ENCODE data around the gene DCAF17. TPM values are rescaled to one million over a fixed set of nuclear protein-coding genes. Genes with fewer than 3 reads are reported as not detected.
"Not testable (repeated sequence)": the region's sequence is repeated elsewhere in the genome, so short reads cannot be mapped to it uniquely, and the experiment has no call there.

DCAF17 gene
- total RNA-seq, 1 donor from 2014 or later, result 6.5 TPM

DNA sequence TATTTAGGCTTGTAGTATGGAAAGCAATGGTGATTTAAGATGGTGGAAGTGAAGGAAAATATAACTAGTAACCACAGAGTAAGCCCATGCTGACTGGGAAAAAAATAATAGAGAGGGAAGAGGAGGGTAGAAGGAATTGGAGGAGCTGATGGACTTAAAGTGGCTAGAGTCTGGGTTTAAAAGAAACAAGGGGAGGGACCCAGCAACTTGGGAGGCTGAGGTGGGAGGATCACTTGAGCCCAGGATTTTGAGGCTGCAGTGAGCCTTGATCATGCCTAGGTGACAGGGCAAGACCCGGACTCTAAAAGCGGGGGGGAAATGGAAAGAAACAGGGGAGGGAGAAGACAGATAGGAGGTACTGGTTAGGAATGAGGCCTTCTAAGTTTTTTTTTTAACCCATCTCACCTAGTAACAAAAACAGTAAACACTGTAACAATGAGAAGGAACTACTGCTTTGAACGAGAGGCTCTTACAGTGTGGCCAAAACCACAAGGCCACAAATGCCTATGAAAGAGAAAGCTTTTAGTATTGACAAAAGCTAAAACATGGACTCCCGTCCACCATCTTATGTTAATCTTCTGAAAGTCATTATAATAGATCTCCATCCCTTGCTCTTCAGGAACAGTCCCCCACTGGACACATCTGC, 26.9 kb upstream of the DCAF17 start:
- ATAC-seq (ENCODE audit: poor library complexity) (no peak), DNase-seq (no peak)
- intact Hi-C loops (cut with DNase I), result no loop called here

DNA sequence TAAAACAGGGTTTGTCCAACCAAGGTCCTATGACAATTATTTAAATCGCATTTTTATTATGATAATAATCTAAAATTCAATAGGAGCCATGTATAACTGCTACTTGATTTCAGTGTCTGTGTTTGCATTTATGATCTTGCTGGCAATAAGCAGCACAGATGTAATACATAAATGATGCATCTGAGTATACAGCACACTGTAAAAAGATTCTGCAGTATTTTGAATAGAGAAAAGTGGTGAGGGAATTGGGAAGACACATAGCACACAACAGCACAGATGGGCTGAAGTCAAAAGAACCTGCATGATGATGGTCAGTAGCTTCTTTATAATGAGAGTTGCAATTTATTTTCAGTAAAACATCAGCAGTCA, 26.4 kb upstream of the DCAF17 start:
- DNase-seq (no peak), ATAC-seq (ENCODE audit: poor library complexity) (no peak)
- intact Hi-C loops (cut with DNase I), result no loop called here

DNA sequence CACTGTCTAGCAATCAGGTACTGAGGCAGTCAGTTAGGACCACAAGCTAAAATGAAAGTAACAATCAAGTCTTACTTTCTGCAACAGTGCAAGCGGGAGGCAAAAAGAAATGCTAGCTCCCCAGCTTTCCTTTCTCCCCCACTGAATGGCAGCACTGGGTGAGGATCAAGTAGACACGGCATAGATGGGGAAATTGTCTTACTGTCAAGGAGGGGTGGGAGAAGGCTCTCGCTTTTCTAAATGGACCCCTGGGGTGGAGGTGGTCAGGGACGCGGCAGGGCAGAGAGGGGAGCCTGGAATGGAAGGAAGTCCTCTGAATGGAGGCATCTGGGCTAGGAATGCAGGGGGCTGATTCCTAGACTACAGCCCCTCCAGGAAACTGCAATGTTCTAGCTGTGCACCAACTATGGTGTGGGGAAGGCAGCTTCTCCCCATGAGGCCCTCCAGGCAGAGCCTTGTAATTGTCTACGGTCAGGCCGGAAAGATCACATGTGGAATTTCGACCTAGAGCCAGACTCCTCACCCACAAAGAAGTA, 24.5 kb upstream of the DCAF17 start:
- intact Hi-C loops (cut with DNase I), result no loop called here
- DNase-seq, result no peak
- no peak for ATAC-seq (ENCODE audit: poor library complexity)

DNA sequence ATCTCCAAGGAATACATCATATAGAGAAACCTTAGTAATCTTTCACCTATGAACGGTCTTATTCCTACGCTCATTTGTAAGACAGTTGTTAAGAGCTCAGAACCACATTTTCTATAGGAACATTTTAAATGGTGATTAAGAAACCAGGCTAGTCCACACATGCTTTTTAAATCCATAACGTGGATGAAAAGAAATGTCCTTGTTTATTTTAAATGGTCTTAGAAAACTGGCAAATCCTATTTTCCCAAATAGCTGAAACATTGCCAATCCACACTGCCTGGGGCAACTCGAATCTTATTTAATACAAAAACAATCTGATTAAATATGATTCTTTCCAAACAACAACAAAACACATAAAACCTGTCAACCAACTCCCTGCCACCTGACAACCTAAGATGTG, 23.9 kb upstream of the DCAF17 start:
- DNase-seq (no peak), ATAC-seq (ENCODE audit: poor library complexity) (no peak)
- intact Hi-C loops (cut with DNase I), result no loop called here

DNA sequence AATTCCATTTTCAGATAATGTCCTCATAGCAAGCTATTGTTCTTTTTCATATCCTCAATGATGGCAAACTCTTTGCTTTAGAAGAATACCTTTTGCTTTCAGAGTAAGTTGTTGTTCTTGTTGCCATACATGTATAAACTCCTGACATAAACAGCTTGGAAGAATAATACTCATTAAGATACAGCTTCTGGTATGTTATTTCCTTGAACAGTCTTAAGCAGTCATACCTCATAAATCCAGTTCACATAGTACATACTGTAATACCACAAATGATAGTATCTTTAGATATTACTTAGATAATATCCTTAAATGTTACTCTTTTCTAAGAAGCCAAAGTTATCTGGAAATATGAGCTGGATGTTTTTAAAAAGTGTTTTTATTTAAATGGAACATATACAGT, 23.4 kb upstream of the DCAF17 start:
- intact Hi-C loops (cut with DNase I), result no loop called here
- ATAC-seq (ENCODE audit: poor library complexity) (no peak), DNase-seq (no peak)

DNA sequence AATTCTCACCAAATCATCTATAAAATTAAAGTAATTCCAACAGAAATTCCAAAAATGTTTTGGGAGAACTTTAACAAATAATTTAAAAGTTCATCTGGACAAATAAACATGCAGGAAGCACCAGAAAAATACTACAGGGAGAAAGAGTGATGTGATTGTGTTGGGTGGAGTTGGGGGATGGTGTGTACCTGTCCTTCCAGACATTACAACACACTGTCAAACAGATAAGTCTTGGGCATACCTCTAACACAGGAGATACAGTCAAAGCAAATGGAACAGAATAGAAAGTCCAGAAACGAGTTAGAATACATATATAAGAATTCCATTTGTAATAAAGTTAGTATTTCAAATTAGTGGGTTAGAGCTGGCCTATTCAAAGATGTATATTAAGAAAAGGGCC, 22.8 kb upstream of the DCAF17 start:
- intact Hi-C loops (cut with DNase I), result no loop called here
- DNase-seq, result no peak
- no peak for ATAC-seq (ENCODE audit: poor library complexity)

GRCh38 chr2:171411791-171412483, 22.1 kb upstream of the DCAF17 start:
- ATAC-seq (ENCODE audit: poor library complexity) (no peak), DNase-seq (no peak)
- intact Hi-C loops (cut with DNase I), result no loop called here

- no peak for DNase-seq
- intact Hi-C loops (cut with DNase I), result no loop called here
- no peak for ATAC-seq (ENCODE audit: poor library complexity)
Measured at GRCh38 chr2:171412571-171413175, 21.4 kb upstream of the DCAF17 start.

DNA sequence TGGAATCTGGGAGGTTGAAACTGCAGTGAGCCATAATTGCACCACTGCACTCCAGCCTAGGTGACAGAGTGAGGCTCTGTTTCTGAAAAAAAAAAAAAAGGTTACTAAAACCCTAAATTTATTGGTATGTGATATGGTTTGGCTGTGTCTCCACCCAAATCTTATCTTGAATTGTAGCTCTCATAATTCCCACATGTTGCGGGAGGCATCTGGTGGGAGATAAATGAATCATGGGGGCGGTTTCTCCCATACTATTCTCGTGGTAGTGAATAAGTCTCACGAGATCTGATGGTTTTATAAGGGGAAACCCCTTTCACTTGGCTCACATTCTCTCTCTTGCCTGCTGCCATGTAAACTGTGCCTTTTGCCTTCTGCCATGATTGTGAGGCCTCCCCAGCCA, 19.4 kb upstream of the DCAF17 start:
- not testable (repeated sequence) for ATAC-seq (ENCODE audit: poor library complexity); DNase-seq
- intact Hi-C loops (cut with DNase I), result loop anchor here (5.0 kb wide), 1 partner anchor 442 kb away; no protein-coding TSS in a partner anchor

DNA sequence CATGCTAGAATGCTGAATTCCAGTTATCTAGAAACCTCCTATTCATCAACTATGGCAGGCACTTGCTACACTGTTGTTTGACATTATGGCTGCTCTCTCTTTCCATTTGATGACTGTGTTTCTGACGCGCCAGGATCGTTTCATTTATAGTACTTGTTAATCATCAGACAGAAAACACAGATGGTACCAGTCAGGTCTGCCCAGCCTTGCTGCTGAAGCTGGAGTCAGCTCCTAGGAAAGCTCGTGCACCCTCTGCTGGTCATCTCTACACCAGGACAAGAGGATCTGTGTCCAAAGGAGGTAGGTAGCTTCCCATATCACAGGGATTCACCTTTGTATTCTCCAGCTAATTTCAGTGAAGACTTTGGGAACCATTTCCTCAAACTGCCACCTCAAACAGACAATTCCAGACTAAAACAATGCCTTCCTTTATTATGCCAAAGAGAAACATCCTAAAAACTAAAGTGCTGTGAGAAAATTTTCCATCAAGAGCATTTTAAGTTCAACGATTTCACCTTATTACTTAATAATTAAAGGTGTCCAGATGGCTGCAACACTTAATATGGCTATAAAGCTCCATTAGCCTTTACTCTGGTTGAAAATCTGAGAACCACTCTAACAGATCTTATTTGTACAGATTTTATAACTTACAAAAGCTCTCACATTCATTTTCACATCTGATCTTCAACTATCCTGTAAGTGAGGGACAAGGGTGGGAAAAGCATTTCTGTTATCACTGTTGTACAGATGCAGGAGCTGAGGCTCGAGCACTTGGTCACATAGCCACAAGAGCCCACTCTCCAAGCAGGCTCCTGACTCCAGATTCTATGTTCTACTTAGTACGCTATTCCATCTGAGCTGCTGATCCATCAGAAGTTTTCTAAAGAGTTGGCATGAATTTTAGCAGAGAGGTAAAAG, 17.8 kb upstream of the DCAF17 start:
- DNase-seq (peak; percentile 84), ATAC-seq (ENCODE audit: poor library complexity) (peak; percentile 99)
- intact Hi-C loops (cut with DNase I), result loop anchor here (5.0 kb wide), 1 partner anchor 444 kb away; no protein-coding TSS in a partner anchor

GRCh38 chr2:171419333-171419732, 14.7 kb upstream of the DCAF17 start:
- intact Hi-C loops (cut with DNase I), result loop anchor here (5.0 kb wide), 1 partner anchor 447 kb away; no protein-coding TSS in a partner anchor
- no peak for DNase-seq

GRCh38 chr2:171420728-171421563, 13.1 kb upstream of the DCAF17 start:
- DNase-seq (no peak), ATAC-seq (ENCODE audit: poor library complexity) (no peak)
- intact Hi-C loops (cut with DNase I), result no loop called here

More at GRCh38 chr2:171419333-171419732, 14.7 kb upstream of the DCAF17 start:
- ATAC-seq (ENCODE audit: poor library complexity), result no peak

- not testable (repeated sequence) for ATAC-seq (ENCODE audit: poor library complexity)
Measured at GRCh38 chr2:171422710-171423495, 11.1 kb upstream of the DCAF17 start.

GRCh38 chr2:171430516-171431410, 3.3 kb upstream of the DCAF17 start:
- DNase-seq (no peak), ATAC-seq (ENCODE audit: poor library complexity) (no peak)
- intact Hi-C loops (cut with DNase I), result loop anchor here (10.0 kb wide), 1 partner anchor 94 kb away; the partner anchor contains the start of gene CYBRD1

More at GRCh38 chr2:171422710-171423495, 11.1 kb upstream of the DCAF17 start:
- intact Hi-C loops (cut with DNase I); DNase-seq: not testable (repeated sequence)

DNA sequence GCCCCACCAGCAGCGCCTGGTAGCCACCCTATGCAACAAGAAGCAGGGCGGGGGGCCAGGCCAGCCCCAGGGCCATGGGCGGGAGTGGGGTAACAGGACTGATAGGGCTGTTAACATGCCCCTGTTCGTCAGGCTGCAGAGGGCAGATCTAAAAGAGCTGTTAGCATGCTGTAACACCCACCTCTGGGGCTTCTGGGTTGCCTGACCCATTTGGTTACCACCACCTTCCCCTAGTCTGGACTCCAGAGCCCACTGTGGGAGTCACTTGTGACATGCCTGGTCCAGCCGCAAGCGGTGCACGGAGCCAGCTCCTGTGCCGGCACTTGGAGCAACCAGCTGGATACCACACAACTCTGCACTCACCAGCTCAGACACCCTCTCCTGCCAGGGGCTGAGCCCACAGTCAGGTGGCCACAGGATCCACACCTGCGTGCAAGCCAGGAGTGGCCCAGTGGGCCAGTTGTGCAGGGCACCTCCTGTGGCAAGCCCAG, 2.3 kb upstream of the DCAF17 start:
- intact Hi-C loops (cut with DNase I), result loop anchor here (10.0 kb wide), 1 partner anchor 93 kb away; the partner anchor contains the start of gene CYBRD1

More for the DNA sequence above, 2.3 kb upstream of the DCAF17 start:
- ATAC-seq (ENCODE audit: poor library complexity) (no peak), DNase-seq (no peak)
